ENCODE data around the gene FEN1.
A peak's percentile ranks its signal among the peaks of the same experiment; 100 is the strongest.

Gene FEN1

DNA sequence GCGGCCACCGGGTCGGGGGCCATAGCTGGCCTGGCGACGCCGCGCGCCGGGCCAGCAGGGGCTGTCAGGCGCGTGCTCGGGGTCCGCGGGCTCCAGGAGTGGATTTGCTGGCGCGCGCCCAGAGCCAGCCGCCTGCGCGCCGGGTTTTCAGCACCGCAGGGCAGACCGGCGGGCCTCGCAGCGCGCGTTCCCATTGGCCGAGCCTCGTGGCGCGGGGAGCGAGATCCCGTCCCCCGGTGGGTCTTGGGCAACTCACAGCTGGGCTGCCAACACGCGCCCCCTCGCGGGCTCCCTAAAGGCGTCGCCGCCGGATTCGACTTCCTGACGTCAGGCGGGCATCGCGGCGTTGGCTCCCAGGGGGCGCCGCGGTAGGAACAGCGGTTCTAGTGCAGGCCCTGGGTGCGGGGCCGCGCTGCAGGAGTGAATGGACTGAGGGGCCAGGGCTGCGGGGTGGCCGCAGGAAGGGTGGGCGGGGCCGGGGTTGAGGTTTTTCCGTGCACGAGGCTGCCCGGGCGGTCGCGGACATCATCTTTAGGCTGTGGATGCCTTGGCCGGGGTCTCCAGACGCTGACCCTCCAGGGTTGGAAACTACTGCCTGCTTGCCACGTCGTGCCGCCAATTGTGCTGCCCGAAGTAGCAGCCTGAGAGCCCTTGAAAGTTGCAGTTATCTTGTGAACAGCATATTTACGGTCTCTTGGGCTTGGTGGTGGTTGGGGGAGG, 24.2 kb downstream of the FEN1 start, which contains the start of gene FADS1:
Gene FADS1 (minus strand): TSS at position 268 of the 720 bp plus-strand sequence. CDS start 74 bp downstream, at position 194.
- Histone ChIP-seq H3K27me3 (ENCODE audit: insufficient read depth, poor library complexity, severe bottlenecking) (no peaks in the 10 kb centered on the region), H3K9me3 (ENCODE audit: severe bottlenecking) (no peaks in the 10 kb centered on the region), H3K4me1 (ENCODE audit: insufficient read depth, poor library complexity, severe bottlenecking) (peaks cover 38% of the 10 kb centered on the region), H3K27ac (ENCODE audit: poor library complexity, severe bottlenecking) (peak within 1 kb of the TSS; percentile 92), H3K4me3 (ENCODE audit: severe bottlenecking) (peak within 1 kb of the TSS; percentile 67), H3K36me3 (ENCODE audit: low read depth) (peaks cover 32% of the 10 kb centered on the region)
- DNase-seq (ENCODE audit: low spot score) (peak; percentile 95), ATAC-seq (ENCODE audit: low read depth) (peak; percentile 43)
- TF ChIP-seq, protein P1, sequence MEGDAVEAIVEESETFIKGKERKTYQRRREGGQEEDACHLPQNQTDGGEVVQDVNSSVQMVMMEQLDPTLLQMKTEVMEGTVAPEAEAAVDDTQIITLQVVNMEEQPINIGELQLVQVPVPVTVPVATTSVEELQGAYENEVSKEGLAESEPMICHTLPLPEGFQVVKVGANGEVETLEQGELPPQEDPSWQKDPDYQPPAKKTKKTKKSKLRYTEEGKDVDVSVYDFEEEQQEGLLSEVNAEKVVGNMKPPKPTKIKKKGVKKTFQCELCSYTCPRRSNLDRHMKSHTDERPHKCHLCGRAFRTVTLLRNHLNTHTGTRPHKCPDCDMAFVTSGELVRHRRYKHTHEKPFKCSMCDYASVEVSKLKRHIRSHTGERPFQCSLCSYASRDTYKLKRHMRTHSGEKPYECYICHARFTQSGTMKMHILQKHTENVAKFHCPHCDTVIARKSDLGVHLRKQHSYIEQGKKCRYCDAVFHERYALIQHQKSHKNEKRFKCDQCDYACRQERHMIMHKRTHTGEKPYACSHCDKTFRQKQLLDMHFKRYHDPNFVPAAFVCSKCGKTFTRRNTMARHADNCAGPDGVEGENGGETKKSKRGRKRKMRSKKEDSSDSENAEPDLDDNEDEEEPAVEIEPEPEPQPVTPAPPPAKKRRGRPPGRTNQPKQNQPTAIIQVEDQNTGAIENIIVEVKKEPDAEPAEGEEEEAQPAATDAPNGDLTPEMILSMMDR (IDR thresholded peaks at IDR 0.05; ENCODE audit: poor library complexity, severe bottlenecking): peak; percentile 82

DNA sequence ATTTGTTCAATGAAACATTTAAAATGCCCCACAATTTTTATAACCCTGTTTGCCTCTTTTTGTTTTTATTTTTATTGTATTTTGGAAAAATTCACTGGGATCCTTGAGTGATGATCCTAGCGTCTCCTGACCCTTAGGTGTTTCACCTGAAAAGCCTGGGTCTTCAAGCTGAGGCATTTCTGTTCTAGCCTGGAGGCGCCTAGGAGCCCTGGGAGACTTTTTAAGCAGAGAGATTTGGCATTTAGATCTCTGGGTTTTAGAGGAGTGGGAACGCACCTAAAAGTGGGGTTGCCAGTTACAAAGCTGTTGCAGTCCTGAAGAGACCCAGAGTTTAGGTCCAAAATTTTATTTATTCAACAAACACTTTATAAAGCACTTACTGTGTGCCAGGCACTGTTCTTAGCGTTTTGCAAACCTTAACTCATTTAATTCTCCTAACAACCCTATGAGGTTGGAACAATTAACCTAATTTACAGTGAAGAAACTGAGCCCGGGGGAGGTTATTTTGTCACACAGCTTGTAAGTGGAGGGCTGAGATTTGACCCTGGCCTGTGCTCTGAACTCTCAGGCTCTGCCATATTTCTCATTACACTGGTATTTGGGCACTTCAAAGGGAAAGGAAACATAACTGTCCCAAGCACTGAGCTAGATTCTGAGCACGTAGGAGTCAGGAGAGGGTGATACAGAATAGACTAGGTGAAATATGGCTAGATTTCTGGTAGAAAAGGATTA, 24.9 kb downstream of the FEN1 start:
- TF ChIP-seq, protein P1 (IDR thresholded peaks at IDR 0.05; ENCODE audit: poor library complexity, severe bottlenecking): no peak
- peaks cover 38% of the 10 kb centered on the region for H3K4me1 ChIP-seq (ENCODE audit: insufficient read depth, poor library complexity, severe bottlenecking)
- peak overlapping the region; percentile 92 for H3K27ac ChIP-seq (ENCODE audit: poor library complexity, severe bottlenecking)
- DNase-seq (ENCODE audit: low spot score): no peak
- H3K27me3 ChIP-seq (ENCODE audit: insufficient read depth, poor library complexity, severe bottlenecking): no peaks in the 10 kb centered on the region
- H3K4me3 ChIP-seq (ENCODE audit: severe bottlenecking): peak overlapping the region; percentile 67
- no peak for ATAC-seq (ENCODE audit: low read depth)
- H3K36me3 ChIP-seq (ENCODE audit: low read depth): peaks cover 25% of the 10 kb centered on the region
- no peaks in the 10 kb centered on the region for H3K9me3 ChIP-seq (ENCODE audit: severe bottlenecking)

DNA sequence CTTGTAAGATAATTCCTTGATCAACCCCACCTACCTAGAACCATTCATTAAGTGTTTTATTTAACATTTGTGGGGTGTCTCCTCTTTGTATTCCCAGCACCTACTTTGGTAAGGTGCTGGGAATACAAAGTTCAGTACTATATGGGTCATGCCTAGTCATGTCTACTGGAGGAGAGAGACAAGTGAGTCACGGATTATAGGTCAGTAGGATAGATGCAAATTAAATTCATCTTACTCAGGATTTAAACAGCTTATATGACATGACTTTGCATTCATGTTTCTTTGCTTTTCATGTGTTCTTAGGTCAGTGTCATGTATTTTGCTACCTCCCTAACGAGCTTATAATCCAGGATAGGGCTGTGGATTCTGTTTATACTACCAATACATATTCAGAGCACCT, 27.5 kb downstream of the FEN1 start:
- TF ChIP-seq, protein P1 (IDR thresholded peaks at IDR 0.05; ENCODE audit: poor library complexity, severe bottlenecking): no peak
- DNase-seq (ENCODE audit: low spot score) (no peak), ATAC-seq (ENCODE audit: low read depth) (peak; percentile 59)
- peak overlapping the region; percentile 92 for H3K27ac ChIP-seq (ENCODE audit: poor library complexity, severe bottlenecking)
- H3K27me3 ChIP-seq (ENCODE audit: insufficient read depth, poor library complexity, severe bottlenecking): no peaks in the 10 kb centered on the region
- no peak overlapping the region for H3K4me3 ChIP-seq (ENCODE audit: severe bottlenecking)
- H3K36me3 ChIP-seq (ENCODE audit: low read depth): peaks cover 6% of the 10 kb centered on the region
- peaks cover 30% of the 10 kb centered on the region for H3K4me1 ChIP-seq (ENCODE audit: insufficient read depth, poor library complexity, severe bottlenecking)
- no peaks in the 10 kb centered on the region for H3K9me3 ChIP-seq (ENCODE audit: severe bottlenecking)

DNA sequence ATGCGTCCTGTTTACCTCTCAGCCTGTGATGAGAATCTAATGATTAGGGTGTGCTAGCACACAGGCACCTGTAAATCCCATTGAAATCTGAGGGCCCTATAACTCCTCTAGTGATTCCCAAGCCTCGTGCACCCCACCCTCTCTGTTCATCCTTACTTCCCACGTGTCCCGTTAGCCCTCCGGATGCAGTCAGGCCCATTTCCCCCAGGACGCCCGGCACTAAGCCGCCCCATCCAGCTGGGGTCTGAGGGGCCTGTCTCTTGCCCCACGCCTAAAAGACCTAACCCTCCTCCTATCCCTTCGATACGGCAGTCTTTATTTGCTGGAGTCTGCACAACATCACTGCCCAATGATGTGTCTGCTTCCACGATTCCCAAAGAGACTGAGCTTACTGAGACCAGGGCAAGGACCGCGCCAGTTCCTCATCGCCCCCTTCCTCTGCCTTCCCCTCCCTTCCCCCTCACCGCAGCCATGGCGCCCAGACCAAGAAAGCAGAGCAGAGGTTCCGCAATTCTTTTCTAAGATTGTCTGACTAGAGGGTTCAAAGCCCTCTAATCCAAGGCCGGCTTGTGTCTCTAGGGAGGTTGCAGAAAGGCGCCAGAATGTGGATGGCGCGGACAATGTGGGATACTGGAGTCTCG, 34.3 kb downstream of the FEN1 start:
- H3K9me3 ChIP-seq (ENCODE audit: severe bottlenecking): no peaks in the 10 kb centered on the region
- ATAC-seq (ENCODE audit: low read depth): no peak
- H3K36me3 ChIP-seq (ENCODE audit: low read depth): peaks cover 31% of the 10 kb centered on the region
- H3K4me3 ChIP-seq (ENCODE audit: severe bottlenecking): peak overlapping the region; percentile 54
- TF ChIP-seq, protein P1 (IDR thresholded peaks at IDR 0.05; ENCODE audit: poor library complexity, severe bottlenecking): no peak
- H3K4me1 ChIP-seq (ENCODE audit: insufficient read depth, poor library complexity, severe bottlenecking): peaks cover 11% of the 10 kb centered on the region
- H3K27ac ChIP-seq (ENCODE audit: poor library complexity, severe bottlenecking): peak overlapping the region; percentile 76
- no peaks in the 10 kb centered on the region for H3K27me3 ChIP-seq (ENCODE audit: insufficient read depth, poor library complexity, severe bottlenecking)
- DNase-seq (ENCODE audit: low spot score): no peak
